AG09319 (cell line): ENCODE results near the gene ANXA6.

Experiments
- DNase-seq: peaks from one replicate; pipeline ENCODE4 v3.0.0-alpha.2; 2010; ENCODE audit warnings: low read depth; ENCODE audit errors: extremely low read depth
- TF ChIP-seq, protein P1 (sequence below): IDR thresholded peaks from 2 replicates; pipeline ENCODE4 v1.5.1; 2011; ENCODE audit warnings: low read depth, mild to moderate bottlenecking, inconsistent platforms, low read length, moderate library complexity

The ANXA6 gene

GRCh38 chr5:151068433-151069197 is 89.0 kb downstream of the ANXA6 start:
- no peak for DNase-seq

GRCh38 chr5:151067632-151068432 is 89.7 kb downstream of the ANXA6 start:
- no peak for DNase-seq
- TF ChIP-seq, protein P1, sequence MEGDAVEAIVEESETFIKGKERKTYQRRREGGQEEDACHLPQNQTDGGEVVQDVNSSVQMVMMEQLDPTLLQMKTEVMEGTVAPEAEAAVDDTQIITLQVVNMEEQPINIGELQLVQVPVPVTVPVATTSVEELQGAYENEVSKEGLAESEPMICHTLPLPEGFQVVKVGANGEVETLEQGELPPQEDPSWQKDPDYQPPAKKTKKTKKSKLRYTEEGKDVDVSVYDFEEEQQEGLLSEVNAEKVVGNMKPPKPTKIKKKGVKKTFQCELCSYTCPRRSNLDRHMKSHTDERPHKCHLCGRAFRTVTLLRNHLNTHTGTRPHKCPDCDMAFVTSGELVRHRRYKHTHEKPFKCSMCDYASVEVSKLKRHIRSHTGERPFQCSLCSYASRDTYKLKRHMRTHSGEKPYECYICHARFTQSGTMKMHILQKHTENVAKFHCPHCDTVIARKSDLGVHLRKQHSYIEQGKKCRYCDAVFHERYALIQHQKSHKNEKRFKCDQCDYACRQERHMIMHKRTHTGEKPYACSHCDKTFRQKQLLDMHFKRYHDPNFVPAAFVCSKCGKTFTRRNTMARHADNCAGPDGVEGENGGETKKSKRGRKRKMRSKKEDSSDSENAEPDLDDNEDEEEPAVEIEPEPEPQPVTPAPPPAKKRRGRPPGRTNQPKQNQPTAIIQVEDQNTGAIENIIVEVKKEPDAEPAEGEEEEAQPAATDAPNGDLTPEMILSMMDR, result no peak; the same call in 1 of the 2 replicates

More at GRCh38 chr5:151068433-151069197, 89.0 kb downstream of the ANXA6 start:
- TF ChIP-seq, protein P1, result no peak

DNA sequence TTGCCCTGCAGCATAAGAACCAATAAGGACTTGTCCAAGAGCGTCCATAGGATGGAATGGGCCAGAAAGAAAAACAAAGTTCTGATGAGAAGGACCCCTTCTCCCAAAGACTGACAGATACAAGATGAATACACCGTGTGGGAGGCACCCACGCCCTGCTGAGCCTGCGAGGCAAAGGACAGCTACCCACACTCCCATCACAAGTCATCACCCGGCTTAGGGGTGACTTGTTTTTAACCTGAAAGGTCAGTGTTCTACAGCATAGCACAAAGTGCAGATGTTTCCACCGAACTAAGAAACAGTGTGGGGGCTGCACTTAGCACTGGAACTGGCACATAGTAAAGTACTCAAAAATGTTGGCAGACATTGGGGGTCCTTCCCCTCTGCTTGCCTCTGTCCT is 90.7 kb downstream of the ANXA6 start:
- no peak for DNase-seq
- TF ChIP-seq, protein P1, result no peak

- TF ChIP-seq, protein P1, result no peak
- no peak for DNase-seq
Observed at GRCh38 chr5:151065609-151066008, 92.0 kb downstream of the ANXA6 start.

- TF ChIP-seq, protein P1, result no peak
- no peak for DNase-seq
Observed at GRCh38 chr5:151064916-151065499, 92.6 kb downstream of the ANXA6 start.

GRCh38 chr5:151063142-151063989 is 94.2 kb downstream of the ANXA6 start:
- TF ChIP-seq, protein P1, result no peak
- peak; percentile 49 for DNase-seq
